NB4 (cell line): ENCODE measurements around the gene PRMT3.
"Not testable (repeated sequence)": the region's sequence is repeated elsewhere in the genome, so short reads cannot be mapped to it uniquely, and the experiment has no call there.

Experiments
- DNase-seq: peaks from one replicate; pipeline ENCODE4 v3.0.0; 2010; ENCODE audit warnings: low read depth
- H3K4me3 ChIP-seq: one replicate; pipeline ENCODE4 v1.5.1; 2011; ENCODE audit warnings: mild to moderate bottlenecking, low read depth, low read length, moderate library complexity
- CTCF ChIP-seq: IDR thresholded peaks from one replicate; pipeline ENCODE4 v1.5.1; 2012; ENCODE audit warnings: low read depth, low read length
- MAX ChIP-seq: IDR thresholded peaks from 2 replicates; pipeline ENCODE4 v1.6.1; 2011; ENCODE audit warnings: low read depth, low read length
- MYC ChIP-seq: IDR thresholded peaks from 2 replicates; pipeline ENCODE4 v1.6.1; 2011; ENCODE audit warnings: low read depth, low read length
- POLR2A ChIP-seq: IDR thresholded peaks from 2 replicates; pipeline ENCODE4 v1.6.1; 2011; ENCODE audit warnings: mild to moderate bottlenecking; ENCODE audit not compliant: insufficient read length; ENCODE audit errors: extremely low read depth

The PRMT3 gene

DNA sequence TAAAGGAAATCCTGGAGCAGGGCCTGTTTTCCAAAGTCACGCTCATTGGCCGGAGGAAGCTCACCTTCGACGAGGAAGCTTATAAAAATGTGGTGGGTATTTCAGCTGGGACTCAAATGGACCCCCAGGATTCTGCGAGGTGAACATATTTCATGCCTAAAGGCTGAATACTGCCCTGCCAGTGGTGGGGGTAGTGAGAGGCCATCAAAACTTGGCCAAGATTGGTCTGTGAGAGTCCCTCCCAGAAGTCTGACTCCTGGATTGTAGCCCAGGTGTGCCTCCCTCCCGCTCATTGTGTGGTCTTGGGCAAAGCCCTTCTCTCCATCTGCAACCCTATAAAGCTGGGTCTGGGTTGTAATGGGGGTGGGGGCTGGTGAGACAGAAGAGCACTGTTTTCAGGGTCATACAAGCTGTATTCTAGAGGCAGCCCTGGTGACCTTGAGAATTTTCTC is 23.1 kb upstream of the PRMT3 start:
- peak overlapping the region; percentile 50 for H3K4me3 ChIP-seq
- DNase-seq: no peak

GRCh38 chr11:20365465-20365864 is 22.1 kb upstream of the PRMT3 start:
- H3K4me3 ChIP-seq, DNase-seq: not testable (repeated sequence)

More for the DNA sequence above, 23.1 kb upstream of the PRMT3 start:
- TF ChIP-seq MAX: no peak
- TF ChIP-seq CTCF: no peak
- no peak for TF ChIP-seq MYC
- no peak for TF ChIP-seq POLR2A

- no peak for TF ChIP-seq POLR2A
- TF ChIP-seq MYC: 0 out of 2 replicates have a peak, but pooled peaks have one; percentile 12
- DNase-seq: peak; percentile 64
- no peak overlapping the region for H3K4me3 ChIP-seq
Measured at GRCh38 chr11:20367313-20367948, 20.1 kb upstream of the PRMT3 start.

DNA sequence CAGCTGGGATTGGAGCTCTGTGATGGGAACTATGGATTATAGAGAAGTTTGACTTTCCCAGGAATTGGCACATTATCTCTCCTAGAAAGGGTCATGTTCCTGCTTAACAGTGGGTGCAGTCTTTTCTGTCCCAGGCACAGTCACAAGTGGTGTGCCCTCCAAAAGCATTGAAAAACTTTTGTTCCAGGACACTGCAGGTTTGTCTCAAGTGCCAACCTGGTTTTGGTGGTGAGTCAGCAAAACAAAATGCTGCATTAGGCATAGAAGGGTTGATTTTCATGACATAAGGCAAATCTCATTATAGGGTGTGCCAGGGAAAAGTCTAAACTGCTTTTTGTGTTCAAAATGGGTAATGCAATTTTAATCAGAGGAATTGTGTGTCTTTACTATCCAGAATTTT is 19.1 kb upstream of the PRMT3 start:
- TF ChIP-seq POLR2A (no peak), CTCF (no peak), MYC (no peak), MAX (no peak)
- DNase-seq: no peak
- no peak overlapping the region for H3K4me3 ChIP-seq

DNA sequence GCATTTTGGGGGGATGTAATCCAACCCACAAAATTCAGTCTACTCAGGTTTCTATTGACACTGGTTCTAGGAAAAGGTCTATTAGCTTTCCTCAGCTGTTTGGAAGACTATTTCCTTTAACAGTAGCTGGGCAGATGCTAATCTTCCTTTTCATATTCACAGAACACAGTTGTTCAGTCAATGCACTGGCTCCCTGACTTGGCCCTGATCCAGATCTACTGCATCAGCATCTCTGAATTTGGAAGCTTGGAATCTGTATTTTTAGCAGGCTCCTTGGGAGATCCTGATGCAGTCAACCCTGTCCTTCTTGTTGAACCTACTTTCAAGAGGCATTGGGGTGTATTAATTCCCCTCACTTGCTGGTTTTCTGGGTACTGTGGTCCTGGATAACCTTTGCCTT is 17.7 kb upstream of the PRMT3 start:
- DNase-seq: no peak
- no peak overlapping the region for H3K4me3 ChIP-seq
- TF ChIP-seq MAX: no peak
- no peak for TF ChIP-seq MYC
- TF ChIP-seq POLR2A: no peak
- TF ChIP-seq CTCF: no peak

GRCh38 chr11:20372081-20372626 is 15.4 kb upstream of the PRMT3 start:
- no peak overlapping the region for H3K4me3 ChIP-seq
- TF ChIP-seq CTCF (no peak), MYC (no peak), POLR2A (no peak), MAX (no peak)
- no peak for DNase-seq

GRCh38 chr11:20373147-20373546 is 14.4 kb upstream of the PRMT3 start:
- TF ChIP-seq MYC: no peak
- TF ChIP-seq CTCF: no peak
- no peak for TF ChIP-seq MAX
- no peak for TF ChIP-seq POLR2A
- H3K4me3 ChIP-seq: no peak overlapping the region
- DNase-seq: no peak
